A204.1 (cell line): ENCODE measurements around the gene FZD8.
"Not testable (repeated sequence)": the region's sequence is repeated elsewhere in the genome, so short reads cannot be mapped to it uniquely, and the experiment has no call there.

Experiments
- FAIRE-seq: peaks from 2 replicates; lab custom pipeline; 2012; peaks lifted over from hg19 to GRCh38; lab: Jason Lieb, UNC

FZD8 gene

DNA sequence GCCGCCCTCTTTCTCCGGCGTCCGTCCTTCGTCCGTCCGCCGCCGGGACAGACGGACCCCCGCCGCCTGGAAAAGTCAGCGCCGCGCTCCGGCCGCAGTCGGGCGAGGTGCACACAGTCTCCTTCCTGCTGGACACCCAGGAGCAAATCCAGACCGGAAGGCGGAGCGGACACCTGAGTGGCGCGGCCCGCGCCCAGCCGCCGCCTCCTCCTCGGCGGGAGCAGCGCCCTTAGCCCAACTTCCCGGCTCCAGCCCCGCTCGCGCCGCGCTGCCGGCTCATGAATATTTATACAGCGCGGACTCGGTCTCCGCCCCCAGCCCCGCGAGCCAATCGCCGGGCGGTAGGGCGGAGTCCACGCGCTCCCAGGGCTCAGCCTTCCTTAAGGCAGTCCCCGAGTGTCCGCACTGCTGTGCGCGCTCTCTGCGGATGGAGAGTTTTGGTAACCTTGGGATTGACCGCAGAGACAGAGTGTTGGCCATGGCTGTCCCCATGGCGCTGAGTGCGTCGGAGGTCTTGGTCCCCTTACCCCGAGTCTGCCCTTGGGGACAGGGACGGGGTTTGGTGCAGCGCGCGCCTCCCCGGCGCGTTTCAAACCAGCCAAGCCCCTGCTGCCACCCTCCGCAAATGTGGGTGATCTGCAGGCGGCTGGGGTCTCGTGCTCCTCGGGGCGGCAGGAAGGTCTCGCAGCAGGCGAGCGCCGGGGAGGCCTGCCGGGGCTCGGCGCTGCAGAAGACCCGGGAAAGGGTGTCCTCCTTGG is at the start of gene FZD8:
Gene FZD8, minus strand, starts transcription at position 262 of the 758 bp plus-strand sequence. CDS start 867 bp downstream, outside the sequence.
- FAIRE-seq, result no peak

DNA sequence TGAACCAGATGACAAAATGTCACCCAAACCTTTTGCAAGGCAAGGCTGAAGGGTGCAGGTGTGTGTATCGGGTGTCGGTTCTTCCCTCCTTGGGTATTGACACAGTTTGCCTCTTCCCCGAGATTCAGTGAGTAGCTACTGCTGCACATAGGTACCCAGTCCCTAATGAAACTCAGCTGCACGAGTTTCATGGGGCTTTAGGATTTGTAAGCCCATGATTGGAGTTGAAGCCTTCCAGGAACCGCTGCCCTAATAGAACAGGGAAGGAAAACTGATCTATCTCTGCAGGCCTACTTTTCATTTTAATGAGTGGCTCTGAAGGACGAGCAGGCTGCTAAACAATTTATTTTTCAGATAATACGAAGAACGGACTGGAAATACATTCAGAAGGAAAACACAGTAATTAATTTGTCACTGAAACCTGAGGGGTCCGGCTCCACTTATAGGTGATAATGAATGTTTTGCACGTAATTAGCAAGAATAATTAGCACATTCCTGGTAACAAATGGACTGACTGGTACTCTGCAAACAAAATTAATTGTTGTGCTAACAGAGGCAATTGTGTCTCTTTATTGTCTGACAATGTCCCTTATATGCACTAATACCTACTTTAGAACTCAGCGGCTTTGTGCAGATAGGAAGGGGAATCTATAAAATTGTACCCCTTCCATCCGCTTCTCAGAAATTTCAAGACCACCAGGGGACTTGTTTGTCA is 49.6 kb upstream of the FZD8 start:
- no peak for FAIRE-seq

- FAIRE-seq, result no peak
Observed at GRCh38 chr10:35690534-35690933, 48.4 kb upstream of the FZD8 start.

DNA sequence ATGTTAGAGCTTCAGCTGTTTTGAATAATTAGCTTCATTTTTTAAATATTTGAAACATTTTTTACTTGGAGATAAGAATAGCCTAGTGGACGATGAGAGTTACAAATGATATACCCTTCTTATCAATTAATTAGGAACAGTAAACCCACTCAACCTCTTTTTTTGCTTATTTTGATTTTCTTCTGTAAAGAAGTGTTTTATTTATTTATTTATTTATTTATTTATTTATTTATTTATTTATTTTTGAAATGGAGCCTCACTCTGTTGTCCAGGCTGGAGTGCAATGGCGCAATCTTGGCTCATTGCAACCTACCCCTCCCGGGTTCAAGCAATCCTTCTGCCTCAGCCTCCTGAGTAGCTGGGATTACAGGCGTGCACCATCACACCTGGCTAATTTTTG is 43.8 kb upstream of the FZD8 start:
- not testable (repeated sequence) for FAIRE-seq

- FAIRE-seq, result no peak
Observed at GRCh38 chr10:35685402-35685801, 43.3 kb upstream of the FZD8 start.

GRCh38 chr10:35684586-35684985 is 42.5 kb upstream of the FZD8 start:
- FAIRE-seq, result no peak

GRCh38 chr10:35675846-35676245 is 33.8 kb upstream of the FZD8 start:
- FAIRE-seq, result no peak

- FAIRE-seq, result no peak
Observed at GRCh38 chr10:35674843-35675242, 32.7 kb upstream of the FZD8 start.

GRCh38 chr10:35668865-35669650 is 27.0 kb upstream of the FZD8 start:
- FAIRE-seq, result no peak

DNA sequence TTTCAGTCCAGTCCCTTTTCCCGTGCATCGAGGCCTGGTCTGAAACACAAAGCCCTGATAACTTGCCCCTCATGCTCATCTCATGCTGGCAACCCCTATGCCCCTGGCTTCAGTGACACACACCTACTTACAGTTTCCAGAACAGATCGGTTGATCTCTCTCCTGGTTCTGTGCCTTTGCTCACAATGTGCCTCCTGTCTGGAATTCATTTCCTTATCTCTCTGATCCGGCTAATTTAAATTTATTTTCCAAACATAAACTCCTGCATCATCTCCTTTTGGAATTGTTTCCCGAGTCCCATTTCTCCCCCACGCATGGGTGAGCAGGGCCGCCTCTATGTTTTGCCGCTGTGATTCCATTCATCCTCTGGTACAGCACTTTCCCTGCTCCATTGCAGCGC is 25.9 kb upstream of the FZD8 start:
- FAIRE-seq, result no peak

- no peak for FAIRE-seq
Observed at GRCh38 chr10:35667270-35667889, 25.3 kb upstream of the FZD8 start.

DNA sequence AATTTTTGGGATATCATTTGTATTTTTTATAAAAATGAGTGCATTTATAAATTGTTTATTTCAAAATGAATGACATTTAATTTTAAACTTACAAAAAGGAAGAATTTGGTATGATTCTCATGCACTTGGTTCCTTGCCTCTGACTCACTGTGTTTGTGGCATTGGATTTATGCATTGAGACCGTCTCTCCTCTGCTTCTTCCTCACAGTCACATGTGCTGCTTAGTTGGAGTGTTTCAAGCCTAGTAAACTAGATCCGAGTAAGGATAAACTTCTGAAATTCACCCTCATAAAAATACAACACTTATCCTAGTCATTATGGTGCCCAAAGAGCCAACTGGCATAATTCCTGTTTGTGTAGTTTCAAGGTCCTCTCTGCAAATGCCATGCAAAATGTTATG is 19.1 kb upstream of the FZD8 start:
- FAIRE-seq, result no peak

GRCh38 chr10:35659456-35659855 is 17.4 kb upstream of the FZD8 start:
- FAIRE-seq, result no peak

- FAIRE-seq, result no peak
Observed at GRCh38 chr10:35657621-35658020, 15.5 kb upstream of the FZD8 start.

DNA sequence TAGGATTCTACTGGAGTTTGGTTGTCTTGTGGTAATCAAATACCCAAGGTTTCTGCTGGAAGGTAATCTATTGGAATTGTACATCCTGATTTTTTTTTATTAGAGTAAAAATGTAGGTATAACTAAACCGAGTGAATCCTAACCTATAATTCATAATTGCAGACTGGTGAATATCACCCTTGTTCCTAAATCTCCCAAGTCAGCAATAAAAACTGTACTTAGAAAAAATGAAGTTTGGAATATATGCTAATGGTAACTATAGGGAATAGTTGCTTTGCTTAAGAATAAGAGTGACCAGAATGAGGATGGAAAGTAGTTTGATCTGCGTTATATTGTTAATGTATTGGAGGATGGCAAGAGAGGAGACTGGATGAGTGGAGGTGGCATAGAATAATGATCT is 10.7 kb upstream of the FZD8 start:
- FAIRE-seq, result no peak

- no peak for FAIRE-seq
Observed at GRCh38 chr10:35650894-35651293, 8.8 kb upstream of the FZD8 start.

DNA sequence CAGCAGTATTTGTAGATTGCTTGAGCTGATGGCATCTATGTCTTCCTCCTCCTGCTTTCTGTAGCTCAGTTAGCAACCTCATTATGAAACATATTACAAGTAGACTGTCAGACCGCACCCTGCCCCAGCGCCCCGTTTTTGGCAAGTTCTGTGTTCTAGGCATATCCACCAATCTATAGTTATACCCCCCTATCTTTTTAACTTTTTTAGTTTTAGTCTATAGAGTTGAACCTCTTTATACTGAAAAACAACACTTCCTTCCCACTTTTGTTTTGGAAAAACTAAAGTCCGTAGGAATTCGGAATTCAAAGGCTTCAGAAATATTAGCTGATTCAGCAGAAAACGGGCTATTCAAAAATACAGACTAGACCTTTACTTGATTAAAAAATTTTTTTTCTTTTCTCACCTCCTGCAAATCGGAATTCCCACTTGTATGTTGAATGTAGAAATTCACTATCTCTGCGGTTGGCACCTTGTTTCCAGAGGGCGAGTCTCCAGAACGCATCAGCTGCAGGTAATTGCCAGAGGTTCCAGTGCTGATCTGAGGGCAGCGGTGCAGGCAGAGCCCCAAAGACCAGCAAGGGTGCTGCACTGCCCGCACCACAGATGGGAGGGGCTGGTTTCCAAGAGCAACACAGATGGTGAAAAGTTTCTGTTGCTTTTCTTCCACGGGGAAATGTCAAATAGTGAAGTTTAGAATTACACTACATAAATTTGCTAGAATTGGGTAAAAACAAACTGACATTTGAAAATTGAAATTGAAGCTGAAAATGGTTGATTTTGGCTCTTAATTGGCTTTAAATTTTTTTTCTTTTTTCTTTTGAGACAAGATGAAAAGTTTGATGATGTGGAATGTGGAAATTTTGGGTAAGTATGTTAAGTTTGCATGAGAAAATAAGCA is 2.2 kb upstream of the FZD8 start:
- no peak for FAIRE-seq

DNA sequence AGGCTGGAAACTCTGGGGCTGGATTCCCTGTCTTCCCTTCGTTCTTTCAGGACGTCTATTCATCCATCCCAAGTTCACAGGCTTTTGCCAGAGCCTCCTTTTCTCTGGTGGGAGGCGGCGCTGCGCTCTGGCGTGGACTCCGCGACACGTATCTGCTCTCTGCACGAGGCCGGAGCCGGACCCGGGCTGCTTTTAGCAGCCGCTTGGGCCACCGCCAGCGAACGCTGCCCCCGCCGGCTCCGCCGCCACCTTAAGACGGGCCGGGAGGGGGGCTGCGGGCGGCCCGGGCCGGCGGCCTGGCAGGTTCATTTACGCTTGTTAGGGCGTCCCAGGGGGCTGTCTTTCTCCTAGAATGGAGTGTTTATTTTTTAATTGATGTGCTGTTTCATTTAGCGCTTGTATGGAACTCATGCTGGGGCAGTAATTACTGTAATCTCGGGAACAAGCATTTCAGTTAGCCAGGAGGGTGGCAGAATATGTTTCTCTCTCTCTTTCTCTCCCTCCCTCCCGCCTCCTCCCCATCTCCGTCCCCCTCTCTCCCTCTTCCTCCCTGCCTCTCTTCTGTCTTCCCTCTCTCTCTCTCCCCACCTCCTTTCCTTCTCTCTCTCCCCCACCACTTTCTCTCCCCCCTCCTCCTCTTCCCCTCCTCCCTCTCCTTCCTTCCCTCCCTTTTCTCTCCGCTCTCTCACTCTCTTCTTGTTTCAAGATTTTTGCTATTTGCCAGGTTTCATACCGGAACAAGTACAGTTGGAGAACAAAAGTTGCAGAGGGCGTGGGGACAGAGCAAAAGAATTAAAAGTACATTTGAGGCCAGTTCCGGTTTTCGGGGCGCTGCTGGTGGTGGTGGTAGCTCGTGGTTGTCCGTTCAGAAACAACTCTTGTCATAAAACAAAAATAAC is 1.3 kb upstream of the FZD8 start:
- FAIRE-seq, result no peak

DNA sequence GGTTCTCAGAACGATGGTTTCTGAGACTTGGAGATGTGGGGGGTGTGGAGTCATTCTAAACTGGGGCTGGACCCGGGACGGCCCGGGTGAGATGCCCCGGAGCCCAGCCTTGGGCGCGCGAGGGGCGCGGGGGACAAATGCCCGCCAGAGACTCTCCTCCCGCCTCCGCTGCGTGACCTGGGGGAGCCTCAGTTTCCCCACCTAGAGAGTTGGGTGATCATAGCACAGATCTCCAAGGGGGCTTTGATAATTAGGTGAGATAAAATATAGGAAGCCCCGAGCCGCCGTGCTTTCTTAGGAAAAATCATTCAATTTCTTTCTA is 658 bp upstream of the FZD8 start:
- no peak for FAIRE-seq

- no peak for FAIRE-seq
Observed at GRCh38 chr10:35641676-35642034, 441 bp downstream of the FZD8 start.
